SHP77 treated with DMSO at 0.1 percent for 48 hours (cell line): Measurements from ENCODE around the gene PCSK7.
"Not testable (repeated sequence)": the region's sequence is repeated elsewhere in the genome, so short reads cannot be mapped to it uniquely, and the experiment has no call there.

Source experiments
- DNase-seq: peaks from one replicate; lab custom pipeline; 2025; lab: John Stamatoyannopoulos, UW

The PCSK7 gene, protein sequence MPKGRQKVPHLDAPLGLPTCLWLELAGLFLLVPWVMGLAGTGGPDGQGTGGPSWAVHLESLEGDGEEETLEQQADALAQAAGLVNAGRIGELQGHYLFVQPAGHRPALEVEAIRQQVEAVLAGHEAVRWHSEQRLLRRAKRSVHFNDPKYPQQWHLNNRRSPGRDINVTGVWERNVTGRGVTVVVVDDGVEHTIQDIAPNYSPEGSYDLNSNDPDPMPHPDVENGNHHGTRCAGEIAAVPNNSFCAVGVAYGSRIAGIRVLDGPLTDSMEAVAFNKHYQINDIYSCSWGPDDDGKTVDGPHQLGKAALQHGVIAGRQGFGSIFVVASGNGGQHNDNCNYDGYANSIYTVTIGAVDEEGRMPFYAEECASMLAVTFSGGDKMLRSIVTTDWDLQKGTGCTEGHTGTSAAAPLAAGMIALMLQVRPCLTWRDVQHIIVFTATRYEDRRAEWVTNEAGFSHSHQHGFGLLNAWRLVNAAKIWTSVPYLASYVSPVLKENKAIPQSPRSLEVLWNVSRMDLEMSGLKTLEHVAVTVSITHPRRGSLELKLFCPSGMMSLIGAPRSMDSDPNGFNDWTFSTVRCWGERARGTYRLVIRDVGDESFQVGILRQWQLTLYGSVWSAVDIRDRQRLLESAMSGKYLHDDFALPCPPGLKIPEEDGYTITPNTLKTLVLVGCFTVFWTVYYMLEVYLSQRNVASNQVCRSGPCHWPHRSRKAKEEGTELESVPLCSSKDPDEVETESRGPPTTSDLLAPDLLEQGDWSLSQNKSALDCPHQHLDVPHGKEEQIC

DNA sequence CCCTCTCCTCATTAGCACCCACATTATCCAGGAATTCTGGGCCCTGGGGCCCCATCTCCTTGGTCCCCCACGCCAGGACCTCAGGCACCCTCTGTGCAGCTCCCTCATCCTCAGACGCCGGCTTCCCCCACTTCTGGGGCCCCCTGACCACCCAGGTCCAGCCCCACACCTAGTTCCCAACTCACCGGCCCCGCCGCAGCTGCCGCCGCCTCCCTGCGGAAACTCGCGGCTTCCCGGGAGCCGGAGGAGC lies at the start of gene PCSK7:
Gene PCSK7, minus strand, starts transcription at position 232 of the 250 bp plus-strand sequence. CDS start 2,229 bp downstream, outside the sequence.
- no peak for DNase-seq

DNA sequence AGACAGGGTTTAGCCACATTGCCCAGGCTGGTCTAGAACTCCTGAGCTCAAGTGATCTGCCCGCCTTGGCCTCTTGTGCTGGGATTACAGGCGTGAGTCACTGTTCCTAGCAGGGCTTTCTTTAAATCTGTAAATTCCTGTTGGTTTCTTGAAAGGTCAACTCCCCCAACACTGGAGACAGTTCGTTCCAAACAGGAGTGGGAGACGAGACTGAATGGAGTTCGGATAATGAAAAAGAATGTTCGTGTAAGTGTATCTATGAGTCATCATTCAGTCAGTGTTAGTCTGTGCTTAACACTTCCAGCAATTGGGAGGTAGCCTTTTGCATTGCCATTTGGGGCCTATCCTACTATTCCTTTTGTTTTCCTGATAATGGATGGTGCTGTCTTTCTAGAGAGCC lies 49.3 kb upstream of the PCSK7 start:
- DNase-seq = no peak

DNA sequence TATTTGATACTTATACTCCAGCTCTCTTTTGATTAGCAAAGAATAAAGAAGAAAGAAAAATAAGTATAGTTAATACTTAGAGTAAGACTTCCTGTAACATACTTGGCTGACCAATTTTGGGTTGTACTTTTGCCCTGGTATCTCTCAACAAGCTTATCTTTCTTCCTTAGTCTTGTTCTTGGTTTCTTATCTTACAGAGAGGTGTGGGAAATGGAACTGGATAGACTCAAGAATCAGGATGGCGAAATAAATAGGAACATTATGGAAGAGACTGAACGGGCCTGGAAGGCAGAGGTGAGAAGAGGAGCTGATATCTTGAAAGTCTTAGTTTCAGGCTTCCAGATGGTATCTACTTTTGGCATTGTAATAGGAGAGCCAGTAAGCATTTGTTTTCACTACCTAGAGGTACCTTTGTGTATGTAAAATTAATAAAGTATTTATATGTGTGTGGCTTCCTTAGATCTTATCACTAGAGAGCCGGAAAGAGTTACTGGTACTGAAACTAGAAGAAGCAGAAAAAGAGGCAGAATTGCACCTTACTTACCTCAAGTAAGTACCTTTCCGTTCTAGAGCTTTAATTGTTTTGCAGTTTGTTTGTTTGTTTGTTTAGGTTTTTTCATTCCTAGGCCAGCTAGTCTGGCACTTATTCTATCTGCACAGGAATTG lies 48.0 kb upstream of the PCSK7 start:
- DNase-seq = no peak

DNA sequence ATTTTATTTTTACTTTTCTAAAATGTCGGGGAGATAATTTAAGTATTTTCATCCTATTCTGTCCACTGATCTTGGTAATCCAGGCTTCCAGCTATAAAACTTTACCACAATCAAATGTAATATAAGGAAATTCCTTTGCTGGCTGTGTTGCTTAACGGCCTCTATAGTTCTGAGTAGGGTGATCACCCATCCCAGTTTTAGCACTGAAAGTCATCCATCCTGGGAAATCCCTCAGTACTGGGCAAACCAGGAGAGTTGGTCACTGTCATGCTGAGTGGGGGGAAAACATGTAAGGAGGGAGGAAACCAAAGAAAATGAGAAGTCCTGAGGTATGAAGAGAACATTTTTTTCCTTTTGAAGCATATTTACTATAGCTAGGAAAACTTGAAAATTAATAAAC lies 46.5 kb upstream of the PCSK7 start:
- no peak for DNase-seq

DNA sequence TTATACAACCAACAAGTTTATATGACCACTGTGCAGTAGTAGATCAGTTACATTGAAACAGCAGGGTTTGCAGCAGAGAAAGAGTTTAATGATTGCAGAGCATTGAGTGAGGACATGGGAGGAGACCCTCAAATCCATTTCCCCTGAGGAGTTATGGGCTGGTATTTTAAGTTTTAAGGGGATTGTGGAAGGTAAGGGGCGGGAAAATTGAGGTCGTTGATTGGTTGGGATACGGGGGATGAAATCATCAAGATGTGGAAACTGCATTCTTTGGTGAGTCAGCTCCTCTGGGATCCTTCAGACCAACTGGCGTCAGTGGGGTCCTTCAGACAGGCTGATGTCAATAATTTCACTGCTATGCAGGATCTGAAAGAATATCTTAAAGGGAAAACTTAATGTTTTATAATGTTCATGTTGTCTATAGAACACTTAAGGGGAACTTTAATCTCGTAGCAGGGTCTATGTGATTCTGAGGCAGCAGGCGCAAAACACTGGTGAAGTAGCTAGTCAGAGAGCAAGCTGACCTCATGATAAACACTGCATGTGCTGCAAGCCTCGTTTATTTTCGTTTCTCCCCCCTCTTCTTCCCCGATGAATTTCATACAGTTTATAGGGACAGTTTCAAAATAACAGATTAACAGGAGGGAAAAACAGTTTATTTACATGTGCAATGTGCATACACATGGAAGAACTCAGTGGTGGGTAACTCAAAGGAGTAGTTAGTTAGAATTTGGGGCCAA lies 41.8 kb upstream of the PCSK7 start:
- DNase-seq = no peak

DNA sequence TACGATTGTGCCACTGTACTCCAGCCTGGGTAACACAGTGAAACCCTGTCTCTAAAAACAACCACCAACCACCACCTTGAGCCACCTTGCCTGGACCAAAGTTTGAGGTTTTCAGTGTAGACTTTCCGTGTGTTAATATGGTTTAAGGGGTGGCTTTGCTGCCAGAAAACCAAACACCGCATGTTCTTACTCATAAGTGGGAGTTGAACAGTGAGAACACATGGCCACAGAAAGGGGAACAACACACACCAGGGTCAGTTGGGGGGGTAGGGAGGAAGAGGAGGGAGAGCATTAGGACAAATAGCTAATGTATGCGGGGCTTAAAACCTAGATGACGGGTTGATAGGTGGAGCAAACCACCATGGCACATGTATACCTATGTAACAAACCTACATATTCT lies 40.3 kb upstream of the PCSK7 start:
- DNase-seq = not testable (repeated sequence)

DNA sequence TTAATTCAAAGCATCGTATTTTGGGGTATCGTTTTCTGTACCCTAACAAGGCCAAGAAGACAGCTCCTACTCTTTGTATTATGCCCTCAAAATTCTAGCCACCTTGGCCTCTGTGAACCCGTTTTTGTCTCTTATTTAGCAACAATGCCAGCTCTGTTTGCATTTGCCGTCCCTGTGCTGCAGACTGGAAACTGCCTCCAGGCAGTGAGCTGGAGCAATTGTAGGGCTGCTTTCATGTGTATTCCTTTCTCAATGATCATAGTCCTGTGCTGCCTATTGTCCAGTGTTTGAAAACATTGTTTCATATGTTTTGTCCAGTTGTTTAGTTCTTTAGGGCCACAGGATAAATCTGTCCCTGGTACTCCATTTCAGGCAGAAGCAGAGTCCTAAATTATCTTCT lies 39.3 kb upstream of the PCSK7 start:
- no peak for DNase-seq

DNA sequence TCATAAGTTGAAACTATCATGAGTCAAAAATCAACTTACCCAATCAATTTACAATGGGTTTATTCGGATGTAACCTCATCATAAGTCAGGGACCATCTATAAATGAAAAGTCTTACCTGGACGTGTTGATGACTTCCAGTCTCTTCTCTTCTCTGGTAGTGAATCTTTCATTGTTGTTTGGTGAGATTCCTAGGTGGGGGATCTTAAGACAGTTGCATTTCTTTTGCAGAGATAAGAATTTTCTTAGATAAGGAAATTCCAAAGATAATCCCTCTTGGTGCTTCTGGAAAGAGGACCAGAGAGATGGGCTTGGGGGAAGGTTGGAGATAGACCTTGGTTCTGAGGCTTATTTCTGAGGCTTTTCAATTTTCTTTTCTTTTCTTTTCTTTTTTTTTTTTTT lies 38.0 kb upstream of the PCSK7 start:
- no peak for DNase-seq

DNA sequence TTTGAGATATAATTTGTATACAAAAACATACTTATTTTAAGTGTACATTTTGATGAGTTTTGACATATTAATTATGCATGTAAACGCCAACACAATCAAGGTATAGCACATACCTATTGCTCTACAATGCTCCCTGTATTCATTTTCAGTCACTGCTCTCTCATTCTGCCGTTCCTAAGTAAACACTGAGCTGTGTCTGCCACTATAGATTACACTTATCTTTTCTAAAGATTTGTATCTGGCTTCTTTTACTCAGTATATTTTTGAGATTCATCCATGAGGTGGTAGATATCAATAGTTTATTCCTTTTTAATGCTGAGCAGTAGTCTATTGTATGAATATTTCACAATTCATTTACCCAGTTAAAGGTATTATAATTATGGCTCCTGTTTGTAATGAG lies 33.9 kb upstream of the PCSK7 start:
- DNase-seq = no peak

DNA sequence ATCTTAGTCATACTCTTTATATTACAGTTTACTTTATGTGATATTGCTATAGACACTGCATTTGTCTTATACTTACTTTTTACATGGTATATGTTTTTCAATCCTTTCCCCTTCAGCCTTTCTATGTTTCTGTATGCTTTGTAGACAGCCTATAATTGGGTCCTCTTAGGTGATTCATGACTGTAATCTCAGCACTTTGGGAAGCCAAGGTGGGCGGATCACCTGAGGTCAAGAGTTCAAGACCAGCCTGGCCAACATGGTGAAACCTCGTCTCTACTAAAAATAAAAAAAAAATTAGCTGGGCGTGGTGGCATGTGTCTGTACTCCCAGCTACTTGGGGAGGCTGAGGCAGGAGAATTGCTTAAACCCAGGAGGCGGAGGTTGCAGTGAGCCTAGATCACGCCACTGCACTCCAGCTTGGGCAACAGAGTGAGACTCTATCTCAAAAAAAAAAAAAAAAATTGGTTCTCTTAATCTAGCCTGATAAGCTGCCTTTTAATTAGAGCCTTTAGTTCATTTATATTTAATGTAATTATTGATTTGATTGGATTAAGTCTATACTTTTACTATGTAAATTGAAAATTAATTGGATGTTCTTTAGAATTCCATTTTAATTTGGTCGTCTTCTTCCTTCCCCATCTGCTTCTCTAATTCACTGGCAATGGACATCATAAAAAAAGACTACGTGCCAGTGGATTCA lies 32.9 kb upstream of the PCSK7 start:
- not testable (repeated sequence) for DNase-seq

DNA sequence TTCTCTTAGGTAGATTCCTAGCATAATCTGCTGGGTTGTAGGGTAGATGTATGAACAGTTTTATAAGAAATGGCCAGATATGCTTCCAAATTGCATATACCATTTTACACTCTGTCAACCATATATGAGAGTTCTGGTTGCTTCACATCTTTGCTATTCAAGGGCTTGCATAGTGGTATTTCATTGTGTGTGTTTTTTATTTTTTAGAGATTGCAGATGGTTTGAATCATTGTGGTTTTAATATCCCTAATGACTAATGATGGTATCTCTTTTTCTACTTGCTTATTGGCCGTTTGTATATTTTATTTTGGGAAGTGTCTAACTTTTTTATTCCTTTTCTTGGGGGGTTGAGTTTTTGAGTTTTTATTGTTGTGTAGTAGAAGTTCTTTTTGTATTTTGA lies 27.5 kb upstream of the PCSK7 start:
- no peak for DNase-seq

DNA sequence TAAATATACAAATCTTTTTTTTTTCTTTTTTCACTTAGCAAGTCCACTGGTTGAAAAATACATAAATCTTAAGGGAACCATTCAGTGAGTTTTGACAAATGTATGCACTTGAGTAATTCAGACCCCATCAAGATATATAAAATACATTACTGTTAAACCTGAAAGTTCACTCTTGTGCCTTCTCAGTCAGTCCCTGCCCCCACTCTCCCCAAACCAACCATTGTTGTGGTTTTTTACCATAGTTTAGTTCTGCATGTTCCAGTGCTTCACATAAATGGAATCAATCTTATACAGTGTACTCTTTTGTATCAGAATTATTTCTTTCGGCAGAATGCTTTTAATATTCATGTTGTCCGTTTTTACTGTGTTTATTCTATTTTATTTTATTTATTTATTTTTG lies 26.7 kb upstream of the PCSK7 start:
- DNase-seq = no peak

DNA sequence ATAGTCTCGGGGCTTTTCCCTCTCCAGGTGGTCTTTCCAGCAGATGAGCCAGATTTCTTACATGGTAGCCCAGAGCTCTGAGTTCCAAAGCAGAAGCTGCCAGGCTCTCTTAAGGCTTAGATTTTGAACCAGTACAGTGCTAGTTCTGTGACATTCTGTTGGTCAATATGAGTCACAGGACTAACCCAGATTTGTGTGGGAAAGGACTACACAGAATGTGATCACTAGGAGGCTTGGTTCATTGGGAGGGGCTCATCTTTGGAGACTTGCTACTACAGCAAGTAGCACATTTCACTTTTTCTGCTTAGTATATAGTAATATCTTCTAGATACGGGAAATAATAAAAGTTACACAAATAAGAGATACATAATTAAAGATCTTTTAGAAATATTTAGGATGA lies 24.7 kb upstream of the PCSK7 start:
- DNase-seq = no peak

DNA sequence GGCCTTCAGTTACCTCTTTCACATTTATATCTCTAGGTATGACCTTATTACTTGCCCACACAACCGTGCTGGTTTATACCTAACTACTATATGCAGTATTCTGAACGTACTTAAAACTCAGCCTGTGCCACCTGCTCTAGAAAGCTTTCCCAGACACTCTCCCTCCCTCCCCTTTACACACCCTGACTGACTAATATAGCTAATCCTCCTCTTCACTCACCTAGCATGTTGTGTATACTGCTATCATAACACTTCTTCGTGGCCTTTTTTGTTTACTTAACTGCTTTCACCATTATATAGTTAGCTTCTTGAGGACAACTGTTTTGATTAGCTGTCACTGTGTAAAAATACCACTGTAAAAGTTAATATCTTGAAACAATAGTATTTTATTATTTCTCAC lies 24.1 kb upstream of the PCSK7 start:
- DNase-seq = no peak

DNA sequence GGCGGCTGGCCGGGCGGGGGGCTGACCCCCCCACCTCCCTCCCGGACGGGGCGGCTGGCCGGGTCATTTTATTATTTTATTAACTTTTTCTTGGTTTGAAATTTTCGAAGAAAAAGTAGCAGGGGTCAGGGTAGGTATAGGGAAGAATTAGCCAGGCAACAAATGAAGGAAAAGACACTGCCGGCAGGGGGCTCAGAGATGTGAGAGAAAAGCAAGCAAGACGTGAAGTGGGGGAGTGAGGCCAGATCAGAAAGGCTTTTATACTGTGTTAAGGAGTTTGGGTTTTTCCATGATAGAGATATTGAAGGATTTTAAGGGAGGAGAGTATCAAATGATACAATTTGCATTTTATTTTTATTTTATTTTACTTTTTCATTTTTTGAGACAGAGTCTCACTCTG lies 19.6 kb upstream of the PCSK7 start:
- DNase-seq = no peak

DNA sequence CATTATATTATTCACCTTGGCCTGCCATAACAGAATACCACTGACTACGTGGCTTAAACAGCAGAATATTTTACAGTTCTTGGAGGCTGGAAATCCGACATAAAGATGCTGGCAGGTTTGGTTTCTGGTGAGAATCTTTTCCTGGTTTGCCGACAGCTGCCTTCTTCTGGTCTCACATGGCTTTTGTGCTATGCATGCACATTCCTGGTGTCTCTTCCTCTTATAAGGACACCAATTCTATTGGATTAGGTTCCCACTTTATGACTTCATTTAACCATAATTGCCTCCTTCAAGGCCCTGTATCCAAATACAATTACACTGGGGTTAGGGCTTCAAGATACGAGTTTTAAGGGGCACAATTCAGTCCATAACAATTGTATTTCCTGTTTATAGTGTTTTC lies 17.7 kb upstream of the PCSK7 start:
- DNase-seq = no peak

DNA sequence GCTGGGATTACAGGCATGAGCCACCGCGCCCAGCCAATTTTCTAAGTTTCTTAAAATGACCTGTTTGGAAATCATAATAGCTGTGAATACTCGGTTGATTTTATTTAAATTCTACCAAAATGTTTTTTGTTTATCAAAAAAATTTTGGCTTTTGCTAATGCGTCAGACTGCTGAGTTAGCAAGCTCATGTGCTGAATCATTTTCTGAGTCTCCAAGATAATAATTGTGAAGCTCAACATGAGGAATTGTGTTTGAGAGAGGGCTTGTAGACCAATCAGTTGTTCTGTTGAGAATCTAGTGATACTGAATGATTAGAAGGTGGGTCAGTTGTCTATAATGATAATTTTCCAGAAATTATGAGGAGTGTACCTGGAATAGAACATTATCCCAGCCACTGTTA lies 16.5 kb upstream of the PCSK7 start:
- DNase-seq = no peak

DNA sequence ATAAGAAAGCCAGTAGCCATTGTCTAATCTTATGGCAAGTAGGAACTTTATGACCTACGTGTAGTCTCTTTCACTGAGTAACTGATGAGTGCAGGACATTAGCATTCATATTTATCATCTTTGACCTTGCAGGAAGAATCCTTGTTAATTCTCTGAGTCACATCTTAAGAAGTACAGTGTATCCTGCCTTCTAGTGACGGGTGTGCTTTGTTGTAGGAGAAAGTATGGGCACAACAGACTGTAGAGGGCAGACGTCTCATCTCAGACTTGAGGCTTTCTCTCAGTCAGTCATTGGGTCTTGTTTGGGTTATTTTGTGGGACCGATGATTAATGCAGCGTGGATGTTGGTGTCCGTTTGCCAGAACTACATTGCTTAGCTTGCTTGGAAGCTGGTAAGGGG lies 7.4 kb upstream of the PCSK7 start:
- no peak for DNase-seq

DNA sequence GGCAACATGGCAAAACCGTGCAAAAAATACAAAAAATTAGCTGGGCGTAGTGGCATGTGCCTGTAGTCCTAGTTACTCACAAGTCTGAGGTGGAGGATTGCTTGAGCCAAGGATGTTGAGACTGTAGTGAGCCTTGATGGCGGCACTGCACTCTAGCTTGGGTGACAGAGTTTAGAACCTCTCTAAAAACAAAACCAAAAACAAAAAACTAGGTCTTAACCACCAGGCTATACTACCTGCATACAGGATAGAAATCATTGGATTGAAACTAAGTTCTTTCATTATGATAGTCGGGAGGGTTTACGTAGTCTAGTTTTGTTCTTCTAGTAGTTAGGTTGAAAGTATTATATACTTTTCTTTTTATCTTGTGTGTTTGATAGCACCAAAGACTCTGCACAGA lies 6.3 kb upstream of the PCSK7 start:
- DNase-seq = no peak

DNA sequence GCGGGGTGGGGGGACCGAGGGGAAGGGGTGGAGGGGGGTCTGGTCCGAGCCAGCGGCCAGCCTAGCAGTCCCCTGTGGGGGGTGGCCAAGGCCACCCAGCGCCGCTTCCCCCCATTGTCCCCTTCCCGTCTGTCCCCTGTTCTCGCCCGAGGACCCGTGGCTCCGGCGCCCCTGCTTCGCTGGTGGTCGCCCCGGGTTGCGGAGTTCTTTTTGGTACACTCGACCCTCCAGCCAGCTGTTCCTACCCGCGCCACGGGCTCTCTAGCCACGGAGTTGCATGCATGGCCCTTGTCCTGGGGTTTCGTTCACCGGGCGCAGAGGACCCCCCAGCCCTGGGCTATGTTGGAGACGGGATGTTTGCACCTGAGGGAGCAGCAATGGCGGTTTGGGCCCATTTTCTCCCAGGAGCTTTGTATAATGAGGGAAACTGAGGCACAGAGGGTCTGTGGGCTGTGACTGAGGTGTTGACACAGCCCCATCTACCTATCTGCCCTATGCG lies 1.1 kb upstream of the PCSK7 start:
- DNase-seq = no peak

DNA sequence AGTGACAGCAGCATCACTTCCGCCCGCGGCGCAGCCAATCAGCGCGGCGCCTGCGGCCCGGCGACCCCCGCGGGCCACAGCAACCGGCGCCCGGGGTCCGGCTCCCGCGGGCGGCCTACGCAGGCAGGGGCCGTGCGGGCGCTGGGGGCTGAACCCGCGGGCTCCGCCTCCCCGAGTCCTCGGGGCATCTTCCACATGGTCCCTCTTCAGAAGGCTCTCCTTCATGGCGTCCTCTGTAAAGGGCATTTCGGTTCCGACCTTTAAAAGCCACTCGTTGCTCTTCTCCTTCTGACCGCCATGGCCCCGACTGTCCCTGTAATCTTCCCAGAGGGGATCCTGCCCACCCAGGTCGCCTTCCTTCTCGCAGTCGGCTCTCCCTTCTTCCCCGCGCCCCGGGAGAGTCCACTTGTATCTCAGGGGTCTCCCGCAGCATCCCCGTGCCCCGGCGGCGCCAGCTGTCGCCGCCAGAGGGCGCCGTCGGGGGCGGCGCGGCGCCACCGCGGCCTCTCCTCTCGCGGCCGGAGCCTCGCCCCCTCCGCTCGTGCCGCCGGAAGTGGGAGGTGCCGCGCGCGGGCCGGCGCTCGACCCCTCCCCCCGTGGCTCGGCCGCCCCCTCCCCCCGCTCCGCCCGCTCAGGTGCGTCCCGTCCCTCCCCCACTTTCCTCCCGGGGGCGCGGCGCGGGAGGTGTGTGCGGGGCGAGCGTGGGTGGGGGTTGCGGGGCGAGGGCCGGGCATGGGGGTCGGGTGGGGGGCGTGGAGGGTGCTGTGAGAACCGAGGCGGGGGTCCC lies 412 bp upstream of the PCSK7 start, which contains the start of gene RNF214:
Gene RNF214, plus strand, starts transcription at position 580 of the 787 bp plus-strand sequence. CDS start 1,602 bp downstream, outside the sequence.
- DNase-seq = peak; percentile 34
